Measurements from ENCODE around the gene CD79A.

The CD79A gene

DNA sequence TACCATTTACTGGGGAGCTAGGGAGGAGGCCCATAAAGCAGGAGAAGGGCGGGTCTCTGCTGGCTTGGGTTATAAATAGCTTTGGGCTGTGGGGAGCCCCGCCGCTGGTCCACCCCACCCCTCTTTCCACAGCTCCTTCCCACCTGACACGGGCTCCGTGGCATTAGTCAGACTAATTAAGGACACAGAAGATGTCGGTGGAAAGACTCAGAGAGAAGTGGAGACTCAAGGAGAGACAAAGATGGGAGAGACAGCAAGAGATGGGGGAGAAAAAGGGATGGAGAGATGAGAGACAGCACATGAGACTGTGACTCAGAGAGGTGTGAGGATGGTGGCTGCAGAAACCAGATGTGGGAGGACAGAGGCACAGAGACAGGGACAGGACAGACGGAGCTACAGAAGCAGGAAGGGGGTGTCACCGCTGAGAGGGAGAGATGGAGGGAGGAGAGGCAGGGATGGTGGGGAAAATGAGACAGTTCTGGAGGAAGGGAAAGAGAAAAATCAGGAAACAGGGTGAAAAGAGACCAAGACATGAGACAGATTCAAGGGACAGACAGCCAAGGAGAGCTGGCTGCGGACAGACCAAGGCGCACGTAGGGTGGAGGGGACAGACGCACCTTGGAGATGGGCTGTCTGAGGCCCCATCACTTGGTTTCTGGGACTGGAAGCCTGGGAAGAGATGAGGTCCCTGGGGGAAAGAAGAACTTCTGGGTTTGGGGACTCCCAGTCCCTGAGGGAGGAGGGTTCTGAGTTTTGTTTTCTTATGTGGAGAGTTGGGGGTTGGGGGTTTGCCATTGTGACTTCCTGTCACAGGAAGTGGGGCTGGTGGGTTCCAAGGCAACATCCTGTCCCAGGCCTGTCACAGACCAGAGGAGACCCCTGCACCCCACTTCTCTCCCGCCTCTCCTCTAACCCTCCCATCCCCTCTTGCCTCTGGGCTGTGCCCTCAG is 10.0 kb downstream of the CD79A start:
- peak; percentile 40 to 61 for DNase-seq

DNA sequence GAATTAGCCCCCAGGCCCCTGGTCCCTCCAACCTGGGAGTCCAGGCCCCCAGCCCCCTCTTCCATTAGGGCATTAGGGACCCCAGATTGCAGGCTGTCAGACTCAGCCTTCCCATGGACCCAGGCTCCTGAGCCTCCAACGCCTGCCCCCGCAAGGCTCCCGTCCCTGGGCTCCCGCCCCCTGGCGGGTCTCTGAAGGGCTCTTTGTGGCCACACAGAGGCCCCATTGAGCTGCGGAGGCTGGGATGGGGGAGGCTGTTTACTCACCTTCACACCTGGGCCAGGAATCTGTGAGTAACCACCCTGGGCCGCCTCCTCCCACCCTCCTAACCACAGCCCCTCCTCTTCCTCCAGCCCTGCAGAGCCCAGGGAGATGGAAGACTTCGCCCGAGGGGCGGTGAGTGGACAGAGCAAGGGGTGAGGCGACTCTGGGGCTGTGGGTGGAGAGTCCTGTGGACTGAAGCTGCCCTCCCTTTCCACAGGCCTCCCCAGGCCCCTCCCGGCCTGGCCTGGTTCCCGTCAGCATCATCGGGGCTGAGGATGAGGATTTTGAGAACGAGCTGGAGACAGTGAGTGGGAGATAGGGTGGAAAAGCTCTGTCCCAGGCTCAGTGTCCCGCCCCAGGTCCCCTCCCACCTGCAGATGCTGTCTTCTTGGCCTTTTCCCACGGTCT is 10.8 kb downstream of the CD79A start:
- DNase-seq, result peak; percentile 78 to 91

DNA sequence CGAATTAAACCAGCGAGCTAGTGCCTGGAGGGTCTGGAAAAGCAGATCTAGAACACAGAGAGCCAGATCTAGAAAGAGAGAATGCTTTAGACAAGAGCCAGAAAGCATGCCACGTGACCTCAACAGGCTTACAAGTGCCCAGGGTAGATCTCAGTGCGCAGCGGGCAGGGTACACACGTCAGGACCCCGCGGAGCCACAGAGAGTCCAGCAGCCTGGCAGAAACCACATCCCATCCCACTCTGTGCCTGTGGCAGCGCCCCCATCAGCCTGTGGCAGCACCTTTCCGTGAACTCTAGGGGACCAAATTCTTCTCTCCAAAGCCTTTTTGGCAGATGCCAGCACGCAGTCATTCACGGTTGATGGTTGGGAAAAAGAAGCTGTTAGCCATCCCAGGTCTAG is 11.8 kb downstream of the CD79A start:
- no peak for DNase-seq

DNA sequence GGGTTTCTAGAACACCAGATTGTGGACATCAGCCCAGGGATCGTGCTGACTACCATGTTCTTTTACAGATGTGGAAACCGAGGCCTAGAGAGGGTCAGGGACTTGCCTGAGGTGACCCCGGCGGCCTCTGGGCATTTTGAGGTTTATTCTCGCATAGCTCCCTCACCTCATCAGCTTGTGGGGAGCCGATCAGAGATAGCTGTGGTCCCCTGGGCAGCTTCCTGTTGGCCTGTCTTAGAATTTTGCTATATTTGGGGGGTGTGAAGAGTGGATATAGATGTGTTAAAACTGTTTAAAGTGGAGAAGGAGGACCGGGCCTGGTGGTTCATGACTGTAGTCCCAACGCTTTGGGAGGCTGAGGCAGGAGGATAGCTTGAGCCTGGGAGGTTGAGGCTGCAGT is 12.8 kb downstream of the CD79A start:
- no peak for DNase-seq

DNA sequence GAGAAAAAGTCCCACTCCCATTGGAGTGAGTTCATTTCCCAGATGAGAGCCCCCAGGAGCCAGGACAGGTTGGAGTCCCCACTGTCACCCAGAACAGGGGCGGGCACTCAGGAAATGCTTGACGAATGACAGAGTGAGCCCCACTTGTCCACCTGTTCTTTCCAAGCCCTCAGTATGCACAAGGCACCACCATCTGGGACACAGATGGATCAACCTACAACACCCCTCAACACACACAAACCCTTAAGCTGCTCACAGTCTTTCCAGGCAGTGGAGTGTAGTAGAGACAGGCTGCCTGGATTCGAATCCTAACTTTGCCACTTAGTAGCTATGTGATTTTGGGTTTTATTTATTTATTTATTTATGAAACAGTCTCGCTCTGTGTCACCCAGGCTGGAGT is 13.9 kb downstream of the CD79A start:
- no peak for DNase-seq

DNA sequence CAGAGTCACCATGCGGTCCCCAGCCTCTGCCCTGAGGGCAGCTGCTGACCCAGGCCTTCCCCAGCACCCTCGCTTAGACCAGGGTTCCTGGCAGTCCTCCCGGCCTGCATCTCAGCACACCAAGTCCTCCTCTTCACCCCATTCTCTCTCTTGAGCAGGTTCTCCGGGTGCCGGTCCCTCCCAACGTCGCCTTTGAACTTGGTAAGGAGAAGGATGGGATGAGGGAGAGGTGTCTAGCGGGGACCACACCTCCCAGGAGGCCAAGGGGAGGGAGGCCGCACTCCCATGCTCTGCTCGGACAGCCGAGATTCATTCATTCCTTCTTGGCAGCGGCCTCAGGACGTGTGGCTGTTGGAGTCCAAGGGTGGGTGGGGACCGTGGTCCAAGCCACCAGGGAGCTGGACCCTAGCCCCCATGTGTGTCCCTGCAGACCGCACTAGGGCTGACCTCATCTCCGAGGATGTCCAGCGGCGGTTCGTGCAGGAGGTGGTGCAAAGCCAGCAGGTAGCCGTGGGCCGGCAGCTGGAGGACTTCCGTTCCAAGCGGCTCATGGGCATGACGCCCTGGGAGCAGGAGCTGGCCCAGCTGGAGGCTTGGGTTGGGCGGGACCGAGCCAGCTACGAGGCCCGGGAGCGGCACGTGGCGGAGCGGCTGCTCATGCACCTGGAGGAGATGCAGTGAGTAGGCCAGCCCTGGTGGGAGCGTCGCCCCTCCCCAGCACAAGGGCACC is 15.3 kb downstream of the CD79A start:
- no peak for DNase-seq

DNA sequence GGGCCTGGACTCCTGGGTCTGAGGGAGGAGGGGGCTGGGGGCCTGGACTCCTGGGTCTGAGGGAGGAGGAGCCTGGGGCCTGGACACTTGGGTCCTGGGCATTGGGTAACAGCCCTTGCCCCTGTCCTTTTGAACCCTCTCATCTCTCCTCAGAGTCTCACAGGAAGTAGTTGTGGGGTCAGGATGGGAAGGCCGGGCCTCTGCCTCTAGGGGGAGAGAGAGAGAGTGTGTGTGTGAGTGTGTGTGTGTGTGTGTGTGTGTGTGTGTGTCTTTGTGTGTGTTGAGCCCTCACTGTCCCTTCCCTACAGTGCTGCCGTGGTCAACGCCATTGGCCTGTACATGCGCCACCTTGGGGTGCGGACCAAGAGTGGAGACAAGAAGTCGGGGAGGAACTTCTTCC is 16.8 kb downstream of the CD79A start:
- DNase-seq, result no peak

DNA sequence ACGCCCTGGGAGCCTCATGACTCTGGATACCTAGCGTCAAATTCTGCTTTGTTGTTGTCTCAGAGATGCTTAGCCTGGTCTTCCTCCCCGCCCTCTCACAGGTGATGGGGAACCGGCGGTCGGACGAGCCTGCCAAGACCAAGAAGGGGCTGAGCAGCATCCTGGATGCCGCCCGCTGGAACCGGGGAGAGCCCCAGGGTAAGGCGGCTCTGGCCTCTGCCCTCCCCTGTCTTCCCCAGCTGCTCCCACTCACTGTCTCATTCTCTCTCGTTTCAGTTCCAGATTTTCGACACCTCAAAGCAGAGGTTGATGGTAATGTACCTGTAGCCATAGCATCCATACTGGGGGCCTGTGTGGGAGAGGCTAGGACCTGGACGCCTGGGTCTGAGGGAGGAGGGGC is 17.3 kb downstream of the CD79A start:
- no peak for DNase-seq

DNA sequence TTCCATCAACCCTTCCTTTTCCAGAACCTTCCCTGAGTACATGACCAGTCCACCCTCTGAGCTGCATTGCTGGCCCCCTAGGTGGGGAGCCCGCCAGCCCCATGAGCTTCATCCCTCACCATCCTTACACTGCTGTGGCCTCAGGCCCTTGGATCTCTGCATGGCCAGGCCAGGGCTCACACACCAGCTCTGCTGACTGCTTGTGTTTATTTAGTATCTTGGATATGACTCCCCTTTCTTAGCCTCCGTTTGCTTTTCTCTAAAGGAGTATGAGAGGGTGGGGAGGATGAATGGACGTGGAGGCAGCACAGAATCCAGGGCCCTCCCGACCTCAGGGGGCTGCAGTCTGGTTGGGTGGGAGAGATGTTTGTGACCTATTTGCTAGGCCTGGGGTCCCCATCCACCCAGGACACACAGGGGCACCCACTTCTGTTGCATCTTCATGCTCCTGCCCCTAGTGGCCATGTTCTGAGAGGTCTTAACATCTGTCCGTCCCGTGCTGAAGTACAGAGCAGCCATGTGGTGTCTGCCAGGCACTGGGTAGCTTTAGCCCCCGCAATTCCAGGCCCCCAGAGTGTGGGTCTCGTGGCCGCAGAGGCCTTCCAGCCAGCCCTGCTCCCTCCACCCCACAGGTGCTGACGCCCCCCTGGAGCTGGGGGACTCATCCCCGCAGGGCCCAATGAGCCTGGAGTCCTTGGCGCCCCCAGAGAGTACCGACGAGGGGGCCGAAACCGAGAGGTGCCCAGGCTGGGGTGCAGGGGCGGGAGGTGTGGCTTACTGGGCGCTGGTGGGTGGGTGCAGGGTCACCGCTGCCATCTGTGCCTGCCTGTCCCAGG is 18.9 kb downstream of the CD79A start:
- no peak for DNase-seq

DNA sequence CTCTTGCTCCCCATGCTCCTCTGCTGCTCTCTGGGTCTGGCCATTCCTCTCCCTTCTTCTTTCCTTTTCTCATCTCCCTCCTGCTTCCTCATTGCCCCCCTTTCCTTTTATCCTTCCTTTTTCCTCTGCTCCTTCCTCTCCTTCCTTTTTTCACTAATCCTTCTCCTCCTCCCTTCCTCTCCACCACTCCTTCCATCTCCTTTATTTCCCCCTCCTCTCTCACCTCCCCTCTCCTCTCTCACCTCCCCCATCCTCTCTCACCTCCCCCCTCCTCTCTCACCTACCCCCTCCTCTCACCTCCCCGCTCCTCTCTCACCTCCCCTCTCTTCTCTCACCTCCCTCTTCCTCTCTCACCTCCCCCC is 19.5 kb downstream of the CD79A start:
- no peak for DNase-seq

DNA sequence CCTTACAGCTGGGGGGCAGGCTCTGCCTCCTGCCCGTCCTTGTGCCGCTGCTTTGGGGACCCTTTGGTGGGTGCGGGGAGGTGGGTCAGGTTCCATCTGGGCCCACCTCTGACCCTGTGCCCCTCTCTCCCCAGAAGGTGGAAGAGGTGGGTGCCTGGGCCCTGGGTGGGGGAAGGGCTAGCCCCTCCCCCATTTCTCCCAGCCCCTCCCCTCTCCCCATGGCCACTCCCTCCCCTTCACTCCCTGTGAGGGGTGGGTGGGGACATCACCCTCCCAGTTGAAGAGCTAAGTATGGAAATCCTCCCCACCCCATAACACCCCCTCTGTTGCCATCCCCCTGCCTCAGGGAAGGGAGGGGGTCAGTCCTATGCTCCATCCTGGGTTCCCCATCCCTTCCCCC is 20.1 kb downstream of the CD79A start:
- DNase-seq, result no peak

DNA sequence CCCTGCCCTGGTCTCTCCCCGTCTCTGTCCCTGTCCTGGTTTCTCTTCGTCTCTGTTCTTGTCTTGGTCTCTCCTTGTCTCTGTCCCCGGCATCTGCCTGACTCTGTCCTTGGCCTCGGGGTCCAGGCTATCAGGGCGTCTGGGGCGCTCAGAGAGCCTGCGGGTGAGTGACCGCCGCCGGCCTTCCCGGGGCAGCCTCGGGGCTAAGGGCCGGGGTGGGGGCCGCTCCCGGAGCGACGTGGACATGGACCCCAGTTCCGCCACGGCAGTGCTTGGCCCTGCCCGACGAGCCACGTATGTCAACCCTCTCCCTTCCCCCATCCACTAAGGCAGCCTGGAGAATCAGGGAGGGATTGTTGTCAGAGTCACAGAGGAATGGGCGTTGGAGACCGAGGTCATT is 20.7 kb downstream of the CD79A start:
- no peak for DNase-seq

DNA sequence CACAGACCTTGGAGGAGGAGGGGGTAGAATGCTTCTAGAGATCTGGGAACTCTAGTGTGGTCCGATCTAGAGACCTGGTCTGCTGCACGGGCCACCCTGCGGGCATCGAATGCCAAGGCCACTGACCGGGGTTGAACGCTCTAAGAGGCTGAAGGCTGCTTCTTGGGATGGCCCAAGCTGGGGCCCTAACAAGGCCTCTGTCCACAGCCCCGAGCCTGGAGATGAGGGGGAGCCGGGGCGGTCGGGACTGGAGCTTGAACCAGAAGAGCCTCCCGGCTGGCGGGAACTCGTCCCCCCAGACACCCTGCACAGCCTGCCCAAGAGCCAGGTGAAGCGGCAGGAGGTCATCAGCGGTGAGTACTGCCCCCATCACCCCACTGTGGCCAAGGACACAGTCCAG is 21.2 kb downstream of the CD79A start:
- DNase-seq, result no peak

DNA sequence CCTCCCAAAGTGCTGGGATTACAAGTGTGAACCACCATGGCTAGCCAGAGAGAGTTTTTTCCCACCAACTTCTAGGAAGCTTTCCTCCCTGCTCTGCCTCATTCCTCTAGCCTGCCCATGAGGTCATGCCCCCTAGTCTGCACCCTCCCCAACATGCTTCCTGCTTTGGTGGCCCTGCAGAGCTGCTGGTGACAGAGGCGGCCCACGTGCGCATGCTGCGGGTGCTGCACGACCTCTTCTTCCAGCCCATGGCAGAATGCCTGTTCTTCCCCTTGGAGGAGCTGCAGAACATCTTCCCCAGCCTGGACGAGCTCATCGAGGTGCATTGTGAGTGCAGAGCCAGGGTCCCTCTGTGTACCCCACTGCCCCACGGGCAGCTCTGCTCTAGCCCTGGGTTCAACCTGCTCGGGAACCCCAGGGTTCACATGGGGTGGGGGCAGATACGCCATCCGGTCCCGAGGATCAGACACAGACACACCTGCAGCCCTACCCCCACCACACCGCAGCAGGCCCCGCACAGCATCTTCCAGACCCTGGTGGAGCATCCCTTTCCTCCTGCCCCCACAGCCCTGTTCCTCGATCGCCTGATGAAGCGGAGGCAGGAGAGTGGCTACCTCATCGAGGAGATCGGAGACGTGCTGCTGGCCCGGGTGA is 24.8 kb downstream of the CD79A start:
- no peak for DNase-seq

DNA sequence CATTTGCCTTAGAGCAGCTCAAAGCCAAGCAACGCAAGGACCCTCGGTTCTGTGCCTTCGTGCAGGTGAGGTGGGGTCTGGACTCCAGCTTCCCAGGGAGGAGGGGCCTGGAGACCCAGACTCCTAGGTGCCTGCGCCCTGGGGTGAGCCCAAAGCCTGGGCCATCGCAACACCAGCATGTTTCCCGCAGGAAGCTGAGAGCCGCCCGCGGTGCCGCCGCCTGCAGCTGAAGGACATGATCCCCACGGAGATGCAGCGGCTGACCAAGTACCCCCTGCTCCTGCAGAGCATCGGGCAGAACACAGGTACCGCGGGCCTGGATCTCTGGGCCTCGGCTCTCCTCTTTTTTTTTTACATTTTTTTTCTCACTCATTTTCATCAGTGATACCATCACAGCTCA is 25.5 kb downstream of the CD79A start:
- DNase-seq, result no peak

DNA sequence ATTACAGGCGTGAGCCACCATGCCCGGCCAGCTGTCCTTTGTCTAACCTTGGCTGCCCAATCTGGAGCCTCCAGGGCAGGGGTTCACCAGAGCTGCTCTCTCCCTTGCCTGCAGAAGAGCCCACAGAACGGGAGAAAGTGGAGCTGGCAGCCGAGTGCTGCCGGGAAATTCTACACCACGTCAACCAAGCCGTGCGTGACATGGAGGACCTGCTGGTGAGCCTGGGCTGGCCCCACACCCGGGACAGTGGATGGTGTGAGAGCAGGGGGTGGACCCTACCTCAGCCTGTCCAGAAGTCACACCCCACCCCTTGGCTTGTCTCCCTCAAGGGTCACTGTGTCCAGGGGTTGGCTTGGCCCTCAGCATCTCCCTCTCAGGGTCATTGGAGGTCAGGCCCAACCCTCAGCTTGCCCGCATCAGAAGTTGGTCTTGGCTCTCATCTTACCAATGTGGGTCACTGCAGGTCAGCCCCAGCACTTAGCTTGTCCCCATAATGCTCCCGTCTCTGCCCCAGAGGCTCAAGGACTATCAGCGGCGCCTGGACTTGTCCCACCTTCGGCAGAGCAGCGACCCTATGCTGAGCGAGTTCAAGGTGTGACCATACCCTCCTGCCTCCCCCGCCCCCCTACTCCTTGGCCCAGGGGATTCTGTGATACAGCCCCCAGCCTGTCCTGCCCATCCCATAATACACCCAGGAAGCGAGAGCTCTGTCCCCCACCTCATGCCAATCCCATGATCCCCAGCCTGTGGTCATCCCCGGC is 26.3 kb downstream of the CD79A start:
- no peak for DNase-seq

DNA sequence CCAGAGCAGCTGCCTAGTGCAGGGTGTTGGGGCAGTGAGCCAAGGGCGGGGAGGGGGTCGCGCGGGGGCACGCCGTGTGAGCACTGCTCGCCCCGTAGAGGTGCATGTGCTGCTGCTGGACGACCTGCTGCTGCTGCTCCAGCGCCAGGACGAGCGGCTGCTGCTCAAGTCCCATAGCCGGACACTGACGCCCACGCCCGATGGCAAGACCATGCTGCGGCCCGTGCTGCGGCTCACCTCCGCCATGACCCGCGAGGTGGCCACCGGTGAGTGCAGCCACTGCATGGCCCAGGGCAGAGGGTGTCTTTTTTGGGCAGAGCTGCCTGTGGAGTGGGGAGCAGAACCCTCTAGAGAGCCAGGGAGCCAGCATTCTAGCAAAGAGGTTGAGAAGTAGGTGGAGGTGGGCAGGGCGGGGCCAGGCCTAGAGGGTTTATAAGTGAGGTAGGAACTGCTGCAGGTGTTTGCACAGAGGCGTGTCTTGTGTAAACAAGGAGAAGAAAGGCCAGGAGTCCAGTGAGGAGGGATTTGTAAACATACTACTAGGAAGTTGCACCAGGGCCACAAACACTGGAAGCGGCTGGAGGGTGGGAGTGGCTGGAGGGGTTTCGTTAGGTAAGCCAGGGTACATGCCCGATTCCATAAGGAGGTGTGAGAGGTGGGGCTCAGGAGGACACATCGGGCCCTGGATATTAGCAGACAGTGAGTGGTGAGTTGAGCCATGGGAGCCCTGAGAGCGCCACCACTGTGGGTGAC is 27.2 kb downstream of the CD79A start:
- DNase-seq, result no peak

DNA sequence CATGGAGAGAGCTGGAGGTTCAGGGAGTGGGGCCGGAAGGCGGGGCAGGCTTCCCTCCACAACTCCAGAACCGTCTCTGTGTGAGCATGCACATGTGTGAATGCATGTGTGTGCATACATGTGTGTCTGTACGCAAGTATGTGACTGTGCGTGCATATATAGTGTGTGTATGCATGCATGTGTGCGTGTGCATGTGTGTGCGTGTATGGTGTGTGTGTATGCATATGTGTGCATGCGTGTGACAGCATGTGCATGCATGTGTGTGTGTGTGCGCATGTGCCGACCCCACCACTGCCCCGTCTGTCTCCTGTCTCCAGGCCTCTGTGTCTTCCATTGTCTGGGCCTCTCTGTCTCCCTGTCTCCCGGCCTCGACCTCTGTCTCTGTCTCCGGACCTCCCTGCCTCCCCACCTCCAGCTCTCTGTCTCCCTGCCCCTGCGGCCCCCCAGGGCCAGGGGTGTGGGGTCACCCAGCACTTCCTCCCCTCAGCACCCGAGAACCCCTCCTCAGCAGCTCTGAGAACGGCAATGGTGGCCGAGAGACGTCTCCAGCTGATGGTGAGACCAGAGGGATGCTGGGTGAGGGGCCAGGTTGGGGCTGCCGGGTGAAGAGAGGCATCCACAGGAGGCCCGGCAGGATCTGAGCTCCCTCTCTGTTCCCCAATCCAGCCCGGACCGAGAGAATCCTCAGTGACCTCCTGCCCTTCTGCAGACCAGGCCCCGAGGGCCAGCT is 28.4 kb downstream of the CD79A start:
- no peak for DNase-seq

DNA sequence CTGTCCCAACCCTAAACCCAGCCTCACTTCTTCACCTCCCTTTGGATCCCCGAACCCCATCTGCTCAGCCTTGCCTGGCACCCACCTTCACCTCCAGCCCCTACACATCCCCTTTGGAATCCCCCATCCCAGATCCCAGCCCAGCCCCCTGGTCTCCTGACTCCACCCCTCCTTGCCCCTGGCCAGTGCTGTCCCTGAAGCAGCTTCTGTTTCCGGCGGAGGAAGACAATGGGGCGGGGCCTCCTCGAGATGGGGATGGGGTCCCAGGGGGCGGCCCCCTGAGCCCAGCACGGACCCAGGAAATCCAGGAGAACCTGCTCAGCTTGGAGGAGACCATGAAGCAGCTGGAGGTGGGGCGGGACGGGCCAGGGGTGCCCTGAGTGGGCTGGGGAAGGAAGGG is 29.2 kb downstream of the CD79A start:
- DNase-seq, result no peak
